A673 (cell line): ENCODE measurements around the gene DNM2.

Experiments used
- EZH2 ChIP-seq: fragments of 200-600 bp; sonication (generic); IDR thresholded peaks from 2 replicates; pipeline ENCODE4 v1.6.1; 2017; ENCODE audit warnings: borderline replicate concordance, low read depth, mild to moderate bottlenecking, mixed read lengths, antibody characterized with exemption, low read length; ENCODE audit not compliant: poor library complexity, severe bottlenecking
- TF ChIP-seq, protein P1 (sequence below): fragments of 300-800, 200-600 bp; sonication (generic); conservative IDR thresholded peaks from 2 replicates; pipeline ENCODE4 v1.5.1; 2017; ENCODE audit warnings: low read depth, mild to moderate bottlenecking, antibody characterized with exemption, low read length, moderate library complexity, mixed read lengths

DNA sequence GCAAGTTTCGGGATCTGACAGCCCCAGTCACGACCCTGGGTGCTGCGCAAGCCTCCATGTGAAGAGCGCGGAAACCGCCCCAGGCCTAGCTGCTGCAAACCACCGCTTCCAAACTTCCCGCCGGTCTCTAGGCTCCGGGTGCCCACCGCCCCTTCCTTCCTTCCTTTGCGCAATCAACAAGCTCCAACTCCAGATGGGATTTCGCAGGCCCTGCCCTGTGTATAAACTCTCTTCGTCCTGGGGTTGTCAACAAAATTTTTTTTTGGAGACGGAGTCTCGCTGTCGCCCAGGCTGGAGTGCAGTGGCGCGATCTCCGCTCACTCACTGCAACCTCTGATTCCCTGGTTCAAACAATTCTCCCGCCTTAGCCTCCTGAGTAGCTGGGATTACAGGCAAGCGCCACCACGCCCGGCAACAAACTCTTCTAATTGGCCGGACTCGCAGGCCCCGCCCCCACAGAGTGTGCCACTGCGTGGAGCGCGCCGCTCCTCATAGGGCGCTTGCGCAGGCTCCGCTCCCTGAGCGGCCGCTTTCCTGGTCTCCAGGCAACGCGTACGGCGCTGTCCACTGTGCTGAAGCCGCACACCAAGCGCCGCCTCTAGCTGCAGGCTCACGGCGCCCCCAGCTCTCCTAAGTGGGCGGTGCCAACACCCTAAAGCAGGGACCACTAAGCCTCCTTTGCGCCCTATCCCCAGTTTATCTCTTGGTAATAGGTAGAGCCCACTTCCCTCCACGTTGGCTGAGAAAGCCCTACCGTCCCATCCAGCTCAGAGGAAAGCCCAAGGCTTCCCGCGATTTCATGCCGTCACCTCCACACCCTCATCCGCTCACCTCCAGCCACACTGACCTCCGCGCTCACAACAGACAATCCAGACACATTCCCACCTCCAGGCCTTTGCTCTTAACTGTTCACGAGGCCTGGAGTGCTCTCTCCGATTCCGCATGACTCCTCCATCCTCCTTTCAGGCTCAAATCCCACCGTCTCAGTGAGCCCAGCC, 22.2 kb upstream of the DNM2 start:
- TF ChIP-seq, protein P1, sequence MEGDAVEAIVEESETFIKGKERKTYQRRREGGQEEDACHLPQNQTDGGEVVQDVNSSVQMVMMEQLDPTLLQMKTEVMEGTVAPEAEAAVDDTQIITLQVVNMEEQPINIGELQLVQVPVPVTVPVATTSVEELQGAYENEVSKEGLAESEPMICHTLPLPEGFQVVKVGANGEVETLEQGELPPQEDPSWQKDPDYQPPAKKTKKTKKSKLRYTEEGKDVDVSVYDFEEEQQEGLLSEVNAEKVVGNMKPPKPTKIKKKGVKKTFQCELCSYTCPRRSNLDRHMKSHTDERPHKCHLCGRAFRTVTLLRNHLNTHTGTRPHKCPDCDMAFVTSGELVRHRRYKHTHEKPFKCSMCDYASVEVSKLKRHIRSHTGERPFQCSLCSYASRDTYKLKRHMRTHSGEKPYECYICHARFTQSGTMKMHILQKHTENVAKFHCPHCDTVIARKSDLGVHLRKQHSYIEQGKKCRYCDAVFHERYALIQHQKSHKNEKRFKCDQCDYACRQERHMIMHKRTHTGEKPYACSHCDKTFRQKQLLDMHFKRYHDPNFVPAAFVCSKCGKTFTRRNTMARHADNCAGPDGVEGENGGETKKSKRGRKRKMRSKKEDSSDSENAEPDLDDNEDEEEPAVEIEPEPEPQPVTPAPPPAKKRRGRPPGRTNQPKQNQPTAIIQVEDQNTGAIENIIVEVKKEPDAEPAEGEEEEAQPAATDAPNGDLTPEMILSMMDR: no peak
- no peak for TF ChIP-seq EZH2
